Skin epidermis (tissue), 12 donors: ENCODE measurements around the gene LGALSL.

Experiments used
- H3K27ac ChIP-seq, 21 experiments: fragments of 200-600 bp; sonication (generic) in 11 of 21; one replicate each; pipeline ENCODE4 v1.5.0; 2020; ENCODE audit warnings: mild to moderate bottlenecking in 3 of 21, inconsistent platforms in 2 of 21, moderate library complexity in 2 of 21
- H3K4me3 ChIP-seq, 7 experiments: fragments of 200-600 bp; sonication (generic) in 2 of 7; one replicate each; pipeline ENCODE4 v1.5.0; 2020; ENCODE audit warnings: inconsistent platforms in 2 of 7, mild to moderate bottlenecking in 2 of 7, moderate library complexity in 1 of 7

The LGALSL gene

GRCh38 chr2:64488050-64488974 is 34.4 kb downstream of the LGALSL start:
- no peak overlapping the region for H3K27ac ChIP-seq
- H3K4me3 ChIP-seq: no peak overlapping the region

- no peak overlapping the region for H3K4me3 ChIP-seq
- no peak overlapping the region for H3K27ac ChIP-seq
Measured at GRCh38 chr2:64489081-64489751, 35.3 kb downstream of the LGALSL start.

GRCh38 chr2:64491426-64491825 is 37.5 kb downstream of the LGALSL start:
- Histone ChIP-seq H3K4me3 (no peak overlapping the region), H3K27ac (no peak overlapping the region)

GRCh38 chr2:64492272-64492671 is 38.3 kb downstream of the LGALSL start:
- Histone ChIP-seq H3K27ac (no peak overlapping the region), H3K4me3 (no peak overlapping the region)

- no peak overlapping the region for H3K4me3 ChIP-seq
- no peak overlapping the region for H3K27ac ChIP-seq
Measured at GRCh38 chr2:64492821-64493220, 38.9 kb downstream of the LGALSL start.

- no peak overlapping the region for H3K4me3 ChIP-seq
Measured at GRCh38 chr2:64493788-64494187, 39.8 kb downstream of the LGALSL start.

GRCh38 chr2:64498438-64498837 is 44.5 kb downstream of the LGALSL start:
- H3K27ac ChIP-seq: no peak overlapping the region

More at GRCh38 chr2:64493788-64494187, 39.8 kb downstream of the LGALSL start:
- H3K27ac ChIP-seq: no peak overlapping the region

GRCh38 chr2:64500549-64500948 is 46.6 kb downstream of the LGALSL start:
- no peak overlapping the region for H3K27ac ChIP-seq
- no peak overlapping the region for H3K4me3 ChIP-seq

More at GRCh38 chr2:64498438-64498837, 44.5 kb downstream of the LGALSL start:
- no peak overlapping the region for H3K4me3 ChIP-seq

- Histone ChIP-seq H3K4me3 (no peak overlapping the region), H3K27ac (no peak overlapping the region)
Measured at GRCh38 chr2:64501946-64502345, 48.0 kb downstream of the LGALSL start.

- no peak overlapping the region for H3K27ac ChIP-seq
- H3K4me3 ChIP-seq: no peak overlapping the region
Measured at GRCh38 chr2:64502860-64503259, 48.9 kb downstream of the LGALSL start.

GRCh38 chr2:64504774-64505720 is 51.1 kb downstream of the LGALSL start:
- Histone ChIP-seq H3K4me3 (no peak overlapping the region), H3K27ac (peak overlapping the region in 3 of 21 experiments; percentile 42 to 59 (median 56))

GRCh38 chr2:64506686-64507085 is 52.7 kb downstream of the LGALSL start:
- H3K4me3 ChIP-seq: no peak overlapping the region
- H3K27ac ChIP-seq: no peak overlapping the region
